Naive thymus-derived CD4-positive, alpha-beta T cell (primary cell): ENCODE measurements around the gene PDGFRA. TPM values are rescaled to one million over a fixed set of nuclear protein-coding genes. Genes with fewer than 3 reads are reported as not detected.
"Not testable (repeated sequence)": the region's sequence is repeated elsewhere in the genome, so short reads cannot be mapped to it uniquely, and the experiment has no call there.

Experiments used
- ATAC-seq: fragments of 150-1000 bp; cut with Tn5 transposase; 2 replicates; pipeline ENCODE4 v1.10.0; 2021; ENCODE audit warnings: mild to moderate bottlenecking, moderate library complexity
- CTCF ChIA-PET: fragments of 350-600 bp; sonication (Branson Sonifier 250); formaldehyde crosslinking; loops from one replicate; lab custom pipeline; 2021; ENCODE audit warnings: antibody characterized with exemption; lab: Charles Lee
- POLR2A ChIA-PET: fragments of 350-600 bp; sonication (Branson Sonifier 250); formaldehyde crosslinking; loops from one replicate; lab custom pipeline; 2021; ENCODE audit warnings: antibody characterized with exemption, inconsistent platforms; lab: Charles Lee
- DNase-seq, 9 donors: peaks; one replicate each; pipeline versions ENCODE4 v3.0.0 to v3.0.0-alpha.2; 2020 to 2022; ENCODE audit warnings: mixed read lengths in 1 of 9
- H3K27ac ChIP-seq: one replicate; pipeline ENCODE4 v1.7.0; 2013; ENCODE audit warnings: mild to moderate bottlenecking, low read depth, low read length, moderate library complexity
- H3K27me3 ChIP-seq, 2 donors: one replicate each; pipeline ENCODE4 v1.7.0; 2013; ENCODE audit warnings: low read length in 2 of 2, mild to moderate bottlenecking in 2 of 2, moderate library complexity in 2 of 2; ENCODE audit not compliant: control insufficient read depth in 2 of 2, insufficient read depth in 2 of 2
- H3K36me3 ChIP-seq, 3 experiments: 1 replicate in 2 of 3; 2 replicates in 1 of 3; pipeline ENCODE4 v1.7.0; 2013; ENCODE audit warnings: low read length in 3 of 3, mild to moderate bottlenecking in 3 of 3, moderate library complexity in 1 of 3; ENCODE audit not compliant: insufficient read depth in 3 of 3, control insufficient read depth in 2 of 3
- H3K4me1 ChIP-seq, 2 donors: one replicate each; pipeline ENCODE4 v1.7.0; 2013; ENCODE audit warnings: low read length in 2 of 2, mild to moderate bottlenecking in 2 of 2, moderate library complexity in 1 of 2; ENCODE audit not compliant: control insufficient read depth in 2 of 2, insufficient read depth in 2 of 2
- H3K4me3 ChIP-seq: 2 replicates; pipeline ENCODE4 v1.7.0; 2013; ENCODE audit warnings: mild to moderate bottlenecking, low read length
- H3K9me3 ChIP-seq, 3 experiments: 1 replicate in 2 of 3; 2 replicates in 1 of 3; pipeline ENCODE4 v1.7.0; 2013; ENCODE audit warnings: low read length in 3 of 3; ENCODE audit not compliant: control insufficient read depth in 2 of 3
- H3K27ac Mint-ChIP-seq, 9 donors: one replicate each; pipeline ENCODE4 v1.8.0; 2020 to 2022; ENCODE audit warnings: mixed read lengths in 9 of 9, mild to moderate bottlenecking in 8 of 9, moderate library complexity in 5 of 9, inconsistent platforms in 2 of 9
- H3K27me3 Mint-ChIP-seq, 5 donors: one replicate each; pipeline ENCODE4 v1.8.0; 2021 to 2022; ENCODE audit warnings: mixed read lengths in 5 of 5, mild to moderate bottlenecking in 1 of 5
- H3K36me3 Mint-ChIP-seq, 5 donors: one replicate each; pipeline ENCODE4 v1.8.0; 2020 to 2022; ENCODE audit warnings: mixed read lengths in 5 of 5, mild to moderate bottlenecking in 3 of 5, inconsistent platforms in 1 of 5
- H3K4me1 Mint-ChIP-seq, 7 donors: one replicate each; pipeline ENCODE4 v1.8.0; 2020 to 2022; ENCODE audit warnings: mixed read lengths in 7 of 7, mild to moderate bottlenecking in 3 of 7, inconsistent platforms in 1 of 7
- H3K4me3 Mint-ChIP-seq, 10 donors: one replicate each; pipeline ENCODE4 v1.8.0; 2020 to 2022; ENCODE audit warnings: mild to moderate bottlenecking in 10 of 10, mixed read lengths in 10 of 10, moderate library complexity in 6 of 10, inconsistent platforms in 2 of 10
- H3K9me3 Mint-ChIP-seq, 11 donors: one replicate each; pipeline ENCODE4 v1.8.0; 2020 to 2022; ENCODE audit warnings: mixed read lengths in 11 of 11, mild to moderate bottlenecking in 4 of 11, inconsistent platforms in 1 of 11, moderate library complexity in 1 of 11
- intact Hi-C, 2 donors: fragments of 100-400 bp; cut with micrococcal nuclease; formaldehyde crosslinking; loops; one replicate each; pipeline ENCODE4 v1.15.1; 2023
- polyA plus RNA-seq, 2 donors: library from polyadenylated mRNA; unstranded; fragments of 300-500 nt; fragmentation: Illumina TruSeq; gene quantifications; one replicate each; pipeline ENCODE4 v1.2.3, GENCODE V29; 2021
- total RNA-seq, 6 experiments: library from RNA in 5 of 6; stranded (reverse) in 5 of 6; gene quantifications; 1 replicate in 5 of 6; 2 replicates in 1 of 6; pipeline ENCODE4 v1.2.3 and lab custom pipeline; 2021 to 2026

PDGFRA gene
- total and polyA plus RNA-seq, 7 experiments from 2014 or later: 1.9 TPM; not detected in 6

- H3K9me3 Mint-ChIP-seq: peaks cover 0 to 13% (median 7%) of the 10 kb centered on the region in 11 donors
- H3K27me3 Mint-ChIP-seq, H3K36me3 ChIP-seq, H3K9me3 ChIP-seq, H3K4me1 Mint-ChIP-seq, intact Hi-C loops, H3K4me1 ChIP-seq, H3K27ac ChIP-seq, H3K27ac Mint-ChIP-seq, DNase-seq, ATAC-seq, H3K36me3 Mint-ChIP-seq, H3K4me3 ChIP-seq, H3K27me3 ChIP-seq, CTCF ChIA-PET, H3K4me3 Mint-ChIP-seq: not testable (repeated sequence)
- POLR2A ChIA-PET: interaction anchor here (0.8 kb wide), 1 partner anchor 1605 kb away, joined by 3 read pairs; no protein-coding TSS in a partner anchor
These were observed 23.2 kb downstream of the PDGFRA start for GRCh38 chr4:54252312-54252711.

- ChIA-PET POLR2A (no interaction called here), CTCF (no interaction called here)
- no peak overlapping the region for H3K4me3 Mint-ChIP-seq
- intact Hi-C loops: no loop called here
- Histone ChIP-seq H3K36me3 (no peaks in the 10 kb centered on the region), H3K9me3 (no peaks in the 10 kb centered on the region), H3K27ac (no peak overlapping the region), H3K4me1 (no peaks in the 10 kb centered on the region), H3K27me3 (no peaks in the 10 kb centered on the region), H3K4me3 (no peak overlapping the region)
- H3K36me3 Mint-ChIP-seq: no peaks in the 10 kb centered on the region
- peaks cover 0 to 12% (median 6%) of the 10 kb centered on the region in 11 donors for H3K9me3 Mint-ChIP-seq
- H3K4me1 Mint-ChIP-seq: no peaks in the 10 kb centered on the region
- DNase-seq: no peak
- no peak overlapping the region for H3K27ac Mint-ChIP-seq
- ATAC-seq: no peak
- H3K27me3 Mint-ChIP-seq: peaks cover 2 to 18% (median 11%) of the 10 kb centered on the region in 5 donors
These were observed 25.2 kb downstream of the PDGFRA start for GRCh38 chr4:54254116-54254914.

GRCh38 chr4:54254915-54255246, 25.8 kb downstream of the PDGFRA start:
- H3K4me3 ChIP-seq: no peak overlapping the region
- no peaks in the 10 kb centered on the region for H3K9me3 ChIP-seq
- H3K36me3 ChIP-seq: no peaks in the 10 kb centered on the region
- no peak overlapping the region for H3K27ac ChIP-seq
- Mint-ChIP-seq H3K4me3 (no peak overlapping the region), H3K36me3 (no peaks in the 10 kb centered on the region), H3K27me3 (peaks cover 2 to 20% (median 11%) of the 10 kb centered on the region in 5 donors), H3K27ac (no peak overlapping the region), H3K4me1 (no peaks in the 10 kb centered on the region), H3K9me3 (peaks cover 0 to 9% (median 6%) of the 10 kb centered on the region in 11 donors)
- intact Hi-C loops: no loop called here
- H3K4me1 ChIP-seq: no peaks in the 10 kb centered on the region
- ATAC-seq: no peak
- DNase-seq: no peak
- POLR2A ChIA-PET: no interaction called here
- CTCF ChIA-PET: no interaction called here
- no peaks in the 10 kb centered on the region for H3K27me3 ChIP-seq

- Histone ChIP-seq H3K4me1 (no peaks in the 10 kb centered on the region), H3K27me3 (no peaks in the 10 kb centered on the region), H3K4me3 (no peak overlapping the region), H3K36me3 (no peaks in the 10 kb centered on the region), H3K27ac (no peak overlapping the region), H3K9me3 (no peaks in the 10 kb centered on the region)
- no peak overlapping the region for H3K4me3 Mint-ChIP-seq
- ATAC-seq: no peak
- no peaks in the 10 kb centered on the region for H3K4me1 Mint-ChIP-seq
- peaks cover 2 to 23% (median 20%) of the 10 kb centered on the region in 5 donors for H3K27me3 Mint-ChIP-seq
- ChIA-PET POLR2A (no interaction called here), CTCF (no interaction called here)
- peaks cover 0 to 9% (median 4%) of the 10 kb centered on the region in 11 donors for H3K9me3 Mint-ChIP-seq
- H3K36me3 Mint-ChIP-seq: no peaks in the 10 kb centered on the region
- no peak overlapping the region for H3K27ac Mint-ChIP-seq
- DNase-seq: no peak
- intact Hi-C loops: no loop called here
These were observed 26.8 kb downstream of the PDGFRA start for GRCh38 chr4:54255881-54256280.

GRCh38 chr4:54256491-54257486, 27.7 kb downstream of the PDGFRA start:
- no peak for ATAC-seq

GRCh38 chr4:54265366-54265765, 36.3 kb downstream of the PDGFRA start:
- ChIA-PET CTCF (interaction anchor here (0.6 kb wide), 1 partner anchor 422 kb away, joined by 5 read pairs; no protein-coding TSS in a partner anchor), POLR2A (no interaction called here)
- Mint-ChIP-seq H3K36me3 (no peaks in the 10 kb centered on the region), H3K27me3 (peaks cover 0 to 21% (median 5%) of the 10 kb centered on the region in 5 donors), H3K9me3 (no peaks in the 10 kb centered on the region), H3K27ac (no peak overlapping the region), H3K4me1 (no peaks in the 10 kb centered on the region), H3K4me3 (no peak overlapping the region)
- H3K27ac ChIP-seq: no peak overlapping the region
- ATAC-seq: no peak
- DNase-seq: no peak
- no peaks in the 10 kb centered on the region for H3K27me3 ChIP-seq
- H3K9me3 ChIP-seq: no peaks in the 10 kb centered on the region
- no peak overlapping the region for H3K4me3 ChIP-seq
- H3K36me3 ChIP-seq: no peaks in the 10 kb centered on the region
- intact Hi-C loops: no loop called here
- no peaks in the 10 kb centered on the region for H3K4me1 ChIP-seq

More at GRCh38 chr4:54256491-54257486, 27.7 kb downstream of the PDGFRA start:
- ChIA-PET CTCF (no interaction called here), POLR2A (no interaction called here)
- no peaks in the 10 kb centered on the region for H3K27me3 ChIP-seq
- Mint-ChIP-seq H3K27me3 (peaks cover 2 to 23% (median 21%) of the 10 kb centered on the region in 5 donors), H3K27ac (no peak overlapping the region), H3K9me3 (peaks cover 0 to 7% (median 4%) of the 10 kb centered on the region in 11 donors), H3K4me3 (no peak overlapping the region), H3K4me1 (no peaks in the 10 kb centered on the region), H3K36me3 (no peaks in the 10 kb centered on the region)
- no peak overlapping the region for H3K27ac ChIP-seq
- intact Hi-C loops: no loop called here
- no peak for DNase-seq
- H3K4me3 ChIP-seq: no peak overlapping the region
- H3K4me1 ChIP-seq: no peaks in the 10 kb centered on the region
- H3K9me3 ChIP-seq: no peaks in the 10 kb centered on the region
- H3K36me3 ChIP-seq: no peaks in the 10 kb centered on the region
